HepG2 (cell line): ENCODE results near the gene TCFL5. TPM values are rescaled to one million over a fixed set of nuclear protein-coding genes. Genes with fewer than 3 reads are reported as not detected.

Experiments used
- ATAC-seq: fragments of 200-7000 bp; cut with Tn5 transposase; 3 replicates; pipeline ENCODE4 v1.9.1; 2020; ENCODE audit warnings: mild to moderate bottlenecking, moderate library complexity
- BruUV-seq: library from RNA; stranded (reverse); fragments of 400-500 nt; replicated peaks from 2 replicates; lab custom pipeline; 2021; lab: Mats Ljungman, UMichigan
- CTCF ChIA-PET: fragments of 300-600 bp; formaldehyde crosslinking; extraction: SDS; loops from one replicate; lab custom pipeline; 2021; ENCODE audit warnings: low total read pairs, inconsistent platforms, low intra/inter-chr PET ratio; lab: Yijun Ruan, JAX
- POLR2A ChIA-PET: fragments of 350-600 bp; sonication (Branson Sonifier 250); formaldehyde crosslinking; loops from one replicate; lab custom pipeline; 2020; ENCODE audit warnings: antibody characterized with exemption, inconsistent platforms; lab: Yijun Ruan, JAX
- DNase-seq: peaks from one replicate; pipeline ENCODE4 v3.0.0-alpha.2; 2015; ENCODE audit warnings: low spot score
- FAIRE-seq: peaks from 3 replicates; lab custom pipeline; 2011; peaks lifted over from hg19 to GRCh38; lab: Jason Lieb, UNC
- H2AFZ ChIP-seq: one replicate; pipeline ENCODE4 v1.6.1; 2011; ENCODE audit warnings: low read length, inconsistent platforms
- H3K27ac ChIP-seq: fragments of 300-600 bp; 3 replicates; pipeline ENCODE4 v1.8.0; 2011; ENCODE audit warnings: mixed run types, mild to moderate bottlenecking, mixed read lengths, low read length, inconsistent platforms; ENCODE audit not compliant: insufficient read depth; ENCODE audit errors: extremely low read length
- H3K27me3 ChIP-seq, 2 experiments: fragments of 200-600 bp in 1 of 2; 2 replicates in 1 of 2; 3 replicates in 1 of 2; pipeline versions ENCODE4 v1.6.0 to v1.8.0; 2011; ENCODE audit warnings: low read length in 2 of 2, mild to moderate bottlenecking in 2 of 2, moderate library complexity in 2 of 2, inconsistent platforms in 1 of 2; ENCODE audit not compliant: insufficient read depth in 2 of 2, control insufficient read depth in 1 of 2
- H3K36me3 ChIP-seq, 2 experiments: fragments of 200-600 bp in 1 of 2; replicated peaks in 1 of 2; 2 replicates in 1 of 2; 3 replicates in 1 of 2; pipeline versions ENCODE4 v1.5.1 to v1.8.0; 2011; ENCODE audit warnings: low read length in 2 of 2, inconsistent platforms in 1 of 2; ENCODE audit not compliant: insufficient read depth in 2 of 2, control insufficient read depth in 1 of 2
- H3K4me1 ChIP-seq: 2 replicates; pipeline ENCODE4 v1.5.1; 2012; ENCODE audit warnings: low read length, inconsistent platforms; ENCODE audit not compliant: insufficient read depth
- H3K4me2 ChIP-seq: 2 replicates; pipeline ENCODE4 v1.6.0; 2011; ENCODE audit warnings: low read depth, low read length, inconsistent platforms
- H3K4me3 ChIP-seq, 3 experiments: fragments of 200-600 bp in 1 of 3; sonication (generic), shearing (Covaris generic) in 1 of 3; replicated peaks in 1 of 3; 2 replicates each; pipeline ENCODE4 v1.5.1; 2011 to 2016; ENCODE audit warnings: low read length in 3 of 3, inconsistent platforms in 2 of 3, low read depth in 2 of 3, mild to moderate bottlenecking in 2 of 3, control low read depth in 1 of 3, mixed read lengths in 1 of 3; ENCODE audit not compliant: insufficient read depth in 1 of 3
- H3K79me2 ChIP-seq: one replicate; pipeline ENCODE4 v1.6.1; 2011; ENCODE audit warnings: low read length, inconsistent platforms; ENCODE audit not compliant: insufficient read depth
- H3K9ac ChIP-seq: 2 replicates; pipeline ENCODE4 v1.6.0; 2011; ENCODE audit warnings: mild to moderate bottlenecking, low read depth, low read length, inconsistent platforms; ENCODE audit not compliant: insufficient read depth
- H3K9me3 ChIP-seq: 2 replicates; pipeline ENCODE4 v1.5.1; 2012; ENCODE audit warnings: mild to moderate bottlenecking, low read length
- H4K20me1 ChIP-seq: 2 replicates; pipeline ENCODE4 v1.6.0; 2011; ENCODE audit warnings: inconsistent platforms, mild to moderate bottlenecking, low read length, moderate library complexity; ENCODE audit not compliant: insufficient read depth
- ASH2L ChIP-seq: fragments of 300-600, 200-600 bp; sonication (generic); IDR thresholded peaks from 2 replicates; pipeline ENCODE4 v1.7.0; 2017; ENCODE audit warnings: low read depth, mild to moderate bottlenecking, moderate library complexity, mixed read lengths, low read length; ENCODE audit not compliant: insufficient read length
- ETV6 ChIP-seq: sonication (generic); formaldehyde crosslinking; conservative IDR thresholded peaks from 2 replicates; pipeline ENCODE4 v1.4.0; 2020; ENCODE audit warnings: missing genetic modification reagents
- HBP1 ChIP-seq: IDR thresholded peaks from 2 replicates; pipeline ENCODE4 v1.6.1; 2016; ENCODE audit warnings: low read depth, control low read depth
- HNRNPK ChIP-seq: fragments of 200-400 bp; formaldehyde crosslinking; IDR thresholded peaks from 2 replicates; pipeline ENCODE4 v1.6.1; 2018; ENCODE audit warnings: low read length, low read depth, moderate library complexity, mild to moderate bottlenecking; ENCODE audit not compliant: poor library complexity, severe bottlenecking
- MED13 ChIP-seq: sonication (generic); formaldehyde crosslinking; IDR thresholded peaks from 2 replicates; pipeline ENCODE4 v1.5.0; 2020; ENCODE audit warnings: missing genetic modification reagents
- MYPOP ChIP-seq: sonication (generic); formaldehyde crosslinking; IDR thresholded peaks from 2 replicates; pipeline ENCODE4 v1.8.1; 2023; ENCODE audit warnings: mild to moderate bottlenecking, moderate library complexity, missing genetic modification reagents
- NFATC3 ChIP-seq: sonication (generic); formaldehyde crosslinking; IDR thresholded peaks from 2 replicates; pipeline ENCODE4 v1.5.1; 2020; ENCODE audit warnings: mild to moderate bottlenecking, missing genetic modification reagents
- PRMT3 ChIP-seq: sonication (generic); formaldehyde crosslinking; IDR thresholded peaks from 2 replicates; pipeline ENCODE4 v1.8.1; 2022; ENCODE audit warnings: low read depth, mild to moderate bottlenecking, moderate library complexity, missing genetic modification reagents, borderline replicate concordance
- PTBP1 ChIP-seq: fragments of 200-400 bp; formaldehyde crosslinking; IDR thresholded peaks from 2 replicates; pipeline ENCODE4 v1.6.1; 2018; ENCODE audit warnings: low read length, low read depth; ENCODE audit not compliant: poor library complexity, severe bottlenecking
- RFX1 ChIP-seq: fragments of 450-650 bp; IDR thresholded peaks from 2 replicates; pipeline ENCODE4 v1.6.1; 2017
- RFX3 ChIP-seq: IDR thresholded peaks from 2 replicates; pipeline ENCODE4 v1.6.1; 2016; ENCODE audit warnings: missing biosample characterization, missing genetic modification reagents
- TRIM24 ChIP-seq: sonication (generic); formaldehyde crosslinking; IDR thresholded peaks from 2 replicates; pipeline ENCODE4 v1.8.0; 2022; ENCODE audit warnings: mild to moderate bottlenecking, missing genetic modification reagents
- ZBTB46 ChIP-seq: sonication (generic); formaldehyde crosslinking; IDR thresholded peaks from 2 replicates; pipeline ENCODE4 v1.4.0; 2020; ENCODE audit warnings: mild to moderate bottlenecking, missing genetic modification reagents, borderline replicate concordance
- ZFP82 ChIP-seq: sonication (generic); formaldehyde crosslinking; IDR thresholded peaks from 2 replicates; pipeline ENCODE4 v1.5.1; 2020; ENCODE audit warnings: mild to moderate bottlenecking, missing genetic modification reagents, borderline replicate concordance
- ZNF432 ChIP-seq: sonication (generic); formaldehyde crosslinking; IDR thresholded peaks from 2 replicates; pipeline ENCODE4 v1.5.0; 2020; ENCODE audit warnings: missing genetic modification reagents, mild to moderate bottlenecking, borderline replicate concordance
- ZNF761 ChIP-seq: sonication (generic); formaldehyde crosslinking; conservative IDR thresholded peaks from 2 replicates; pipeline ENCODE4 v1.4.0; 2020; ENCODE audit warnings: mild to moderate bottlenecking, missing genetic modification reagents
- ZNF780A ChIP-seq: sonication (generic); formaldehyde crosslinking; IDR thresholded peaks from 2 replicates; pipeline ENCODE4 v1.8.0; 2022; ENCODE audit warnings: mild to moderate bottlenecking, missing genetic modification reagents, moderate library complexity
- ZSCAN20 ChIP-seq: sonication (generic); formaldehyde crosslinking; IDR thresholded peaks from 2 replicates; pipeline ENCODE4 v1.4.0; 2020; ENCODE audit warnings: missing genetic modification reagents, mild to moderate bottlenecking, borderline replicate concordance
- WGBS: methylation state at CpG from one replicate; pipeline ENCODE4 v1.1.6; 2017; ENCODE audit warnings: low lambda C conversion rate; 5-methylcytosine and 5-hydroxymethylcytosine counted together
- in situ Hi-C: cut with HindIII; loops from 2 replicates; pipeline ENCODE4 v1.10.0; 2017; ENCODE audit warnings: low pct_unique_long_range_greater_than_20kb; ENCODE audit not compliant: extremely low pct_ligation_motif_present
- intact Hi-C: fragments of 100-400 bp; cut with micrococcal nuclease; formaldehyde crosslinking; loops from one replicate; pipeline ENCODE4 v1.10.0; 2022; ENCODE audit not compliant: unreplicated experiment
- polyA plus RNA-seq, 8 experiments: library from polyadenylated mRNA; depleted of rRNA in 3 of 8; stranded (reverse) in 7 of 8; unstranded in 1 of 8; fragments of >200 nt; fragmentation: Illumina TruSeq in 4 of 8; extraction: Trizol in 4 of 8; gene quantifications; 2 replicates each; pipeline versions ENCODE4 v1.2.1 to v1.2.3, GENCODE V29; 2011 to 2016; ENCODE audit warnings: low read depth in 4 of 8, missing spikeins in 1 of 8, mixed read lengths in 1 of 8; ENCODE audit not compliant: insufficient read depth in 1 of 8
- total RNA-seq, 5 experiments: library from RNA; depleted of rRNA; stranded (reverse); fragments of >200 nt; fragmentation: Illumina TruSeq; extraction: Trizol; gene quantifications; 2 replicates each; pipeline ENCODE4 v1.2.3, GENCODE V29; 2016; ENCODE audit warnings: low read depth in 1 of 5

TCFL5 gene
- total and polyA plus RNA-seq, 2 of the 13 experiments (the other 11 are each of a cell fraction or from before 2014, with no cell fraction given), result 14.8 to 20.0 TPM

- H3K9me3 ChIP-seq, result no peaks in the 10 kb centered on the region
- no TSS peak for BruUV-seq
- CTCF ChIA-PET, result interaction anchor here (1.0 to 2.1 kb wide), 6 partner anchors 8 to 184 kb away, joined by 3 to 25 read pairs (median 6); no protein-coding TSS in a partner anchor
- peaks cover 15% of the 10 kb centered on the region; the same call in 1 of the 2 replicates for H4K20me1 ChIP-seq
- H3K36me3 ChIP-seq, result peaks cover 43 to 58% of the 10 kb centered on the region in 2 experiments
- WGBS, result 96% methylated on average over 22 of the region's 23 CpGs
- H3K4me3 ChIP-seq, result no peak overlapping the region
- in situ Hi-C loops, result no loop called here
- no peak overlapping the region for H3K4me2 ChIP-seq
- no peaks in the 10 kb centered on the region for H3K27me3 ChIP-seq
- DNase-seq (no peak), FAIRE-seq (no peak), ATAC-seq (no peak)
- peaks cover 24% of the 10 kb centered on the region for H3K79me2 ChIP-seq
- POLR2A ChIA-PET, result interaction anchor here (0.9 to 6.6 kb wide), 5 partner anchors 11 to 141 kb away, joined by 3 to 110 read pairs (median 11); partner anchors contain the start of gene MRGBP
- H3K27ac ChIP-seq, result peak overlapping the region; percentile 89
- H3K9ac ChIP-seq, result 0 out of 2 replicates have a peak overlapping the region, but pooled peaks have one; percentile 88
- intact Hi-C loops, result loop anchor here (5.0 kb wide), 1 partner anchor 185 kb away; no protein-coding TSS in a partner anchor
- H3K4me1 ChIP-seq, result peaks cover 45% of the 10 kb centered on the region
- H2AFZ ChIP-seq, result no peak overlapping the region
- no peak for TF ChIP-seq ETV6 (CRISPR knock-in tag)
- no peak for TF ChIP-seq HBP1 (CRISPR knock-in tag)
- TF ChIP-seq RFX1, result no peak
- TF ChIP-seq PTBP1, result no peak
- TF ChIP-seq TRIM24 (CRISPR knock-in tag), result no peak
- 0 out of 2 replicates have a peak, but pooled peaks have one; percentile 45 for TF ChIP-seq ZFP82 (CRISPR knock-in tag)
- no peak for TF ChIP-seq HNRNPK
- no peak for TF ChIP-seq ZNF780A (CRISPR knock-in tag)
- TF ChIP-seq RFX3 (CRISPR knock-in tag), result no peak
- TF ChIP-seq MYPOP, result no peak
- no peak for TF ChIP-seq ZNF761 (CRISPR knock-in tag)
- TF ChIP-seq ZBTB46 (CRISPR knock-in tag), result no peak
- no peak for TF ChIP-seq MED13
- no peak for TF ChIP-seq ZSCAN20 (CRISPR knock-in tag)
- no peak for TF ChIP-seq ZNF432
- no peak for TF ChIP-seq NFATC3 (CRISPR knock-in tag)
- TF ChIP-seq ASH2L, result no peak
- TF ChIP-seq PRMT3 (CRISPR knock-in tag), result no peak
Observed at GRCh38 chr20:62807444-62808210, 54.0 kb downstream of the TCFL5 start.
